ENCODE results near the gene SAFB.

DNA sequence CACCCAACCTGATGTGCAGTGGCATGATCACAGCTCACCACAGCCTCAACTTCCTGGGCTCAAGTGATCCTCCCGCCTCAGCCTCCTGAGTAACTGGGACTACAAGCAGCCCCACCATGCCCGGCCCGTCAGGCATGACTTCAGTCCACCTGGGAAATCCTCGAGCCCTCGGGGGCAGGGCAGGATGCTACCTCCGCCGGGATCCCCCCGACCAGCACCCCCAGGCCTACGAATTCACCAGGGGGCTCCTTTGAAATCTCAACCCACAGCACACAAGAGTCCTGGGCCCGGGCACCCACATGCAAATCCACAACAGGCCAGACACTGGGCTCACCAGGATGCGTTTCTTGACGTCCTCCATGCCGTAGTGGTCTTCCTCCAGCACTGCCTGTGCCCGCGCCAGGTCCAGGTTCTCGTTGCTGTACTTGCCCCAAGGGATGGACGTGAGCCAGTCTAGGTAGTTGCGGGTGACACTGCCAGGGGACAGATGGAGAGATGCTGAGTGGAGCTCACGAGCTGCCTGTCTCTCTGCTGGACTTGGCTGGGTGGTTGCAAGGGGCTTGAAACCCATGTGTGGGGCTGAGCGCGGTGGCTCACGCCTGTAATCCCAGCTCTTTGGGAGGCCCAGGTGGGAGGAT lies 77.7 kb downstream of the SAFB start:
- TF ChIP-seq, protein P1, sequence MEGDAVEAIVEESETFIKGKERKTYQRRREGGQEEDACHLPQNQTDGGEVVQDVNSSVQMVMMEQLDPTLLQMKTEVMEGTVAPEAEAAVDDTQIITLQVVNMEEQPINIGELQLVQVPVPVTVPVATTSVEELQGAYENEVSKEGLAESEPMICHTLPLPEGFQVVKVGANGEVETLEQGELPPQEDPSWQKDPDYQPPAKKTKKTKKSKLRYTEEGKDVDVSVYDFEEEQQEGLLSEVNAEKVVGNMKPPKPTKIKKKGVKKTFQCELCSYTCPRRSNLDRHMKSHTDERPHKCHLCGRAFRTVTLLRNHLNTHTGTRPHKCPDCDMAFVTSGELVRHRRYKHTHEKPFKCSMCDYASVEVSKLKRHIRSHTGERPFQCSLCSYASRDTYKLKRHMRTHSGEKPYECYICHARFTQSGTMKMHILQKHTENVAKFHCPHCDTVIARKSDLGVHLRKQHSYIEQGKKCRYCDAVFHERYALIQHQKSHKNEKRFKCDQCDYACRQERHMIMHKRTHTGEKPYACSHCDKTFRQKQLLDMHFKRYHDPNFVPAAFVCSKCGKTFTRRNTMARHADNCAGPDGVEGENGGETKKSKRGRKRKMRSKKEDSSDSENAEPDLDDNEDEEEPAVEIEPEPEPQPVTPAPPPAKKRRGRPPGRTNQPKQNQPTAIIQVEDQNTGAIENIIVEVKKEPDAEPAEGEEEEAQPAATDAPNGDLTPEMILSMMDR (IDR thresholded peaks at IDR 0.05) = no peak
- TF ChIP-seq EZH2 (IDR thresholded peaks at IDR 0.05) (no peak), EZH2phosphoT487 (IDR thresholded peaks at IDR 0.05) (no peak)

All from neural progenitor cell (in vitro differentiated cells).